MM.1S (cell line): Measurements from ENCODE around the gene MROH2A.
"Not testable (repeated sequence)": the region's sequence is repeated elsewhere in the genome, so short reads cannot be mapped to it uniquely, and the experiment has no call there.

ENCODE experiments used
- DNase-seq: peaks from one replicate; pipeline ENCODE4 v3.0.0-alpha.2; 2015
- H2AFZ ChIP-seq: fragments of 300-600 bp; sonication (generic); 2 replicates; pipeline ENCODE4 v1.6.0; 2016; ENCODE audit warnings: antibody characterized with exemption, low read length
- H3F3A ChIP-seq: fragments of 300-600 bp; sonication (generic); 2 replicates; pipeline ENCODE4 v1.6.1; 2016; ENCODE audit warnings: mild to moderate bottlenecking, antibody characterized with exemption, low read length, moderate library complexity, mixed read lengths; ENCODE audit not compliant: insufficient read depth
- H3K27ac ChIP-seq: fragments of 300-600 bp; sonication (generic); 2 replicates; pipeline ENCODE4 v1.5.1; 2016; ENCODE audit warnings: mild to moderate bottlenecking, low read length
- H3K27me3 ChIP-seq: fragments of 300-600 bp; sonication (generic); replicated peaks from 2 replicates; pipeline ENCODE4 v1.6.0; 2016; ENCODE audit warnings: low read length; ENCODE audit not compliant: insufficient read depth
- H3K36me3 ChIP-seq: fragments of 300-600 bp; sonication (generic); replicated peaks from 2 replicates; pipeline ENCODE4 v1.6.1; 2016; ENCODE audit warnings: mild to moderate bottlenecking, low read length, mixed read lengths; ENCODE audit not compliant: insufficient read depth
- H3K4me1 ChIP-seq: fragments of 300-600 bp; sonication (generic); 2 replicates; pipeline ENCODE4 v1.6.1; 2016; ENCODE audit warnings: low read length, mixed read lengths
- H3K4me2 ChIP-seq: fragments of 300-600 bp; sonication (generic); 2 replicates; pipeline ENCODE4 v1.6.0; 2016; ENCODE audit warnings: low read depth, low read length
- H3K4me3 ChIP-seq: fragments of 300-600 bp; sonication (generic); 2 replicates; pipeline ENCODE4 v1.5.1; 2016; ENCODE audit warnings: low read length, mixed read lengths
- H3K79me2 ChIP-seq: fragments of 300-600 bp; sonication (generic); 2 replicates; pipeline ENCODE4 v1.6.1; 2016; ENCODE audit warnings: mixed run types, low read length, mixed read lengths
- H3K9ac ChIP-seq: fragments of 300-600 bp; sonication (generic); 2 replicates; pipeline ENCODE4 v1.6.1; 2016; ENCODE audit warnings: low read length, mixed read lengths
- H3K9me2 ChIP-seq: fragments of 300-600 bp; sonication (generic); replicated peaks from 2 replicates; pipeline ENCODE4 v1.6.1; 2016; ENCODE audit warnings: mild to moderate bottlenecking, low read length, mixed read lengths; ENCODE audit not compliant: insufficient read depth
- H3K9me3 ChIP-seq: fragments of 300-600 bp; sonication (generic); replicated peaks from 2 replicates; pipeline ENCODE4 v1.6.1; 2016; ENCODE audit warnings: mild to moderate bottlenecking, low read length, mixed read lengths; ENCODE audit not compliant: insufficient read depth
- H4K20me1 ChIP-seq: fragments of 300-600 bp; sonication (generic); 2 replicates; pipeline ENCODE4 v1.6.1; 2016; ENCODE audit warnings: mild to moderate bottlenecking, low read length, moderate library complexity, mixed read lengths; ENCODE audit not compliant: insufficient read depth
- EZH2 ChIP-seq: fragments of 300-600 bp; sonication (generic); optimal IDR thresholded peaks from 2 replicates; pipeline ENCODE3; 2017; ENCODE audit warnings: low read depth, mild to moderate bottlenecking, antibody characterized with exemption, low read length, mixed read lengths
- EZH2phosphoT487 ChIP-seq: fragments of 300-600 bp; sonication (generic); IDR thresholded peaks from 2 replicates; pipeline ENCODE4 v1.6.1; 2018; ENCODE audit warnings: antibody characterized with exemption, low read length
- TF ChIP-seq, protein P1 (sequence below): fragments of 300-600 bp; sonication (generic); IDR thresholded peaks from 2 replicates; pipeline ENCODE4 v1.5.1; 2016; ENCODE audit warnings: antibody characterized with exemption, low read length, mixed read lengths

Gene MROH2A, protein sequence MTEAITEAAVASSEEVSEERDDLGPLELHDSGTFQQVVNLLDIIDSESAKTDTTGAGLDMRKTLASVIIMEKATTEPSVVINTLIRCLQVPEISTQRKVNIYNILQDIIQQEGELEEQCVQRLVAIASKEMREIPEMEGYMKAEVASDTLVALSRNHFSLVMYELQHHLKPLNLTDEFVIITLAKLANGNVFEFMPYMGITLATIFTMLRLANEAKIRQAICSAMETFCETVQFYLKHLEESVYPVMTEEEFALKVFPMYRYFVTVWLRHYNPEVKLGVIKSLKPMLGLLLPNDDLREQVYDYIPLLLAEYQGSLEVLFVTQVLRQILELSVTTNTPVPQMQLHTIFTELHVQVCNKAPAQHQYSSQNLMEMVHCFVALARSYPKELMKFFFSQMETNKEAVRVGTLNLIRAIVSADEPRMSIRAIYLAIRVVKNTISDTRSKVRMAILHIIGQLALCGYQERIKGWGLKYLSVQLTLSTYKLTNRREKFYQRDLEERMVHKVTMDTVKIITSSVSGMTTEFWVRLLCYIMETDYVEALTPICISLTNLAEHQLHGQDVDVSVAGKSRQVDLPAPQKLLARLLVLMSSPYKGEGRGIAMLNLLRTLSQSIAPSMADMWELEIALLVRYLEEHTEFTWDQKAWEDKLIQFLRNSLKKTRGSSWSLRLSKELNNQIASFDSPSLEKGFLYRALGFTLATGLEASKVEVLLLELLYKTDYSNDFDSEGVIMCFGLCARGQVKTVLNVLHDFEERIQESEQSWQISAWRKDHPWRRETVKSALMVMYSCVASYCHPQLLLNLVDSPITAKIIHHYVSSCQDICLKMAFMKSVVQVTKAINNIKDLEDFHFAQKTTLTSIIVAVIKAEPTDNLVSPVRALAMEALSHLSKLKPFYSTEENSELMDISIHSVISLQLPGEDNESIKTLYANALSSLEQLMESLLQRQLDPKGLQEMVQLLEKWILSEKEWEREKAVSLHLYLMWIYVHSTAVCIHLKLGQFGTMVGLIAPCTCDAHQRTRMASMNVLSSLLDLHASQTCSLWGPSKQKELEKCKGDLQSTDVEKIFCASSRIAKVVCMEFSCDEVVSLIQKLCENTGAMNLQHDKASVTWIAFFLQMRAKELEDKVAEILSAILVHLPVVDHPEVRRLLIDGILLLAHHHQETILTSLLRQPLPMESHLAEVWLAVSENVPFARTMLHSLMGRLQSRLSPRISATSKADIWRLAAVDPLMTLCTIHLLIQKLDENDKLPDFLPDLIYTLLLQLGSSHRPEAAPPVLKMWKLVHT (N-terminal part only)

DNA sequence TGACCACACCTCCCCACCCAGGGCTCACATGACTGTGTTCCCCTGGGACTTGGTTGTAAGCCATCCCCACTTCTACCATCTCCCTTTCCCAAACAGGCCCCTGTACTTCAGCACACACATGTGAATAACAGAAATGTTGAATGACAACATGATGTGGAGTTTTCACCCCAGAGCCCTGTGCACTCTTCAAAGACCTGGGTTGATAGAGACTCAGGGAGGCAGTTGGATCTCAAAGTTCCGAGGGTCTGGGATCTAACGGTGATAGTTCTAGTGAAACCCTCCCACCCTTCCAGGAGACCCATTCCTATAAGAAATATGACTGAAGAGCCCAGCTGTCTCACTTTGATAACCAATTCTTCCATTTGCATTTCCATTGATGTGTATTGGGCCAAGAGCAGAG is at the start of gene MROH2A:
Gene MROH2A, plus strand, starts transcription at position 301 of the 400 bp plus-strand sequence. CDS start 1,029 bp downstream, outside the sequence.
- no peaks in the 10 kb centered on the region for H4K20me1 ChIP-seq
- H3F3A ChIP-seq: no peaks in the 10 kb centered on the region
- no peak within 1 kb of the TSS for H3K27ac ChIP-seq
- no peaks in the 10 kb centered on the region for H3K9me2 ChIP-seq
- H3K4me2 ChIP-seq: no peak within 1 kb of the TSS
- no peaks in the 10 kb centered on the region for H3K36me3 ChIP-seq
- no peaks in the 10 kb centered on the region for H3K27me3 ChIP-seq
- no peaks in the 10 kb centered on the region for H3K79me2 ChIP-seq
- H3K9me3 ChIP-seq: no peaks in the 10 kb centered on the region
- no peak within 1 kb of the TSS for H3K4me3 ChIP-seq
- no peaks in the 10 kb centered on the region for H3K4me1 ChIP-seq
- no peak for DNase-seq
- no peak within 1 kb of the TSS for H3K9ac ChIP-seq
- no peak within 1 kb of the TSS for H2AFZ ChIP-seq
- TF ChIP-seq, protein P1, sequence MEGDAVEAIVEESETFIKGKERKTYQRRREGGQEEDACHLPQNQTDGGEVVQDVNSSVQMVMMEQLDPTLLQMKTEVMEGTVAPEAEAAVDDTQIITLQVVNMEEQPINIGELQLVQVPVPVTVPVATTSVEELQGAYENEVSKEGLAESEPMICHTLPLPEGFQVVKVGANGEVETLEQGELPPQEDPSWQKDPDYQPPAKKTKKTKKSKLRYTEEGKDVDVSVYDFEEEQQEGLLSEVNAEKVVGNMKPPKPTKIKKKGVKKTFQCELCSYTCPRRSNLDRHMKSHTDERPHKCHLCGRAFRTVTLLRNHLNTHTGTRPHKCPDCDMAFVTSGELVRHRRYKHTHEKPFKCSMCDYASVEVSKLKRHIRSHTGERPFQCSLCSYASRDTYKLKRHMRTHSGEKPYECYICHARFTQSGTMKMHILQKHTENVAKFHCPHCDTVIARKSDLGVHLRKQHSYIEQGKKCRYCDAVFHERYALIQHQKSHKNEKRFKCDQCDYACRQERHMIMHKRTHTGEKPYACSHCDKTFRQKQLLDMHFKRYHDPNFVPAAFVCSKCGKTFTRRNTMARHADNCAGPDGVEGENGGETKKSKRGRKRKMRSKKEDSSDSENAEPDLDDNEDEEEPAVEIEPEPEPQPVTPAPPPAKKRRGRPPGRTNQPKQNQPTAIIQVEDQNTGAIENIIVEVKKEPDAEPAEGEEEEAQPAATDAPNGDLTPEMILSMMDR: no peak
- TF ChIP-seq EZH2 (no peak), EZH2phosphoT487 (no peak)

DNA sequence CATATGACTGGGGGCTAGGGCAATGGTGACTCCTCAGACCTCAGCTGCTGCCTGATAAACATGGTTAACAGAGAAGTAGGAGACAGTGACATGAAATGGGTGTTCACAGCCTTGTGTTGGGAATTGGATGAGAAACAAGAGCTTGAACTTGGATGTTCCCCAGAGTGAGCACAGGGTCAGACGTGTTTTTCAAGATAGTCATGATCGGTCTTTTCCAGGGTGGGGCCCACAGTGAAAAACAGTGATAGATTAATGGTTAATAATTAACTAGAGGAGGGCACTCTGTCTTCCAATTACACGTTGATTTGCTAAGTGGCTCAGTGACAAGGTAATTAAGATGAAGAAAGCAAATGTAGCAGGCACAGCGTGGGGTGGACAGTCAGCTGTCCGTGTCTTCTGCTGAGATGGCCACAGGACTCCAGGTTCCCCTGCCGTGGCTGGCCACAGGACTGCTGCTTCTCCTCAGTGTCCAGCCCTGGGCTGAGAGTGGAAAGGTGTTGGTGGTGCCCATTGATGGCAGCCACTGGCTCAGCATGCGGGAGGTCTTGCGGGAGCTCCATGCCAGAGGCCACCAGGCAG is 49.3 kb upstream of the MROH2A start, which contains the start of gene UGT1A3:
Gene UGT1A3, plus strand, starts transcription at position 320 of the 579 bp plus-strand sequence. Its CDS starts 85 bp downstream, at position 405.
- Histone ChIP-seq H3K27ac (no peak within 1 kb of the TSS), H3K27me3 (no peaks in the 10 kb centered on the region), H3K4me2 (no peak within 1 kb of the TSS), H3K4me3 (no peak within 1 kb of the TSS), H4K20me1 (no peaks in the 10 kb centered on the region), H3K9me3 (no peaks in the 10 kb centered on the region), H2AFZ (no peak within 1 kb of the TSS), H3K9me2 (no peaks in the 10 kb centered on the region), H3K36me3 (no peaks in the 10 kb centered on the region), H3F3A (no peaks in the 10 kb centered on the region), H3K79me2 (no peaks in the 10 kb centered on the region), H3K4me1 (no peaks in the 10 kb centered on the region), H3K9ac (no peak within 1 kb of the TSS)
- TF ChIP-seq EZH2: no peak
- no peak for TF ChIP-seq EZH2phosphoT487
- TF ChIP-seq, protein P1: no peak
- no peak for DNase-seq

DNA sequence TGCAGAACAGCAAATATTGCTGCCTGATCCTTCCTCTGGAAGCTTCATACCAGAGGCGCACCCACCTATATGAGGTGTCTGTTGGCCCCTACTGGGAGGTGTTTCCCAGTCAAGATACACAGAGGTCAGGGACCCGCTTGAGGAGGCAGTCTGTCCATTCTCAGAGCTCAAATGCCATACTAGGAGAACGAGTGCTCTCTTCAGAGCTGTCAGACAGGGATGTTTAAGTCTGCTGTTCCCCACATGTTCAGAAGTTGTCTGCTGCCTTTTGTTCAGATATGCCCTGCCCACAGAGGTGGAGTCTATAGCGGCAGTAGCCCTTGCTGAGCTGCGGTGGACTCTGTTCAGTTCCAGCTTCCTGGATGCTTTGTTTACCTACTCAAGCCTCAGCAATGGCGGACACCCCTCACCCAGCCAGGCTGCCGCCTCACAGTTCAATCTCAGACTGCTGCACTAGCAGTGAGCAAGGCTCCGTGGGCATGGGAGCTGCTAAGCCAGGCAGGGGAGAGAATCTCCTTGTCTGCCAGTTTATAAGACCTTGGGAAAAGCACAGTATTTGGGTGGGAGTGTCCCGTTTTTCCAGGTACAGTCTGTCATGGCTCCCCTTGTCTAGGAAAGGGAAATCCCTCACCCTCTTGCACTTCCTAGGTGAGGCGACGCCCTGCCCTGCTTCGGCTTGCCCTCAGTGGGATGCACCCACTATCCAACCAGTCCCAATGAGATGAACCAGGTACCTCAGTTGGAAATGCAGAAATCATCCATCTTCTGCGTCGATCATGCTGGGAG is 41.1 kb upstream of the MROH2A start:
- not testable (repeated sequence) for DNase-seq, H2AFZ ChIP-seq, H3K79me2 ChIP-seq, H3K9me3 ChIP-seq, H3F3A ChIP-seq, H3K36me3 ChIP-seq, H3K4me1 ChIP-seq, H3K27me3 ChIP-seq, H4K20me1 ChIP-seq, H3K4me3 ChIP-seq, H3K9me2 ChIP-seq, H3K9ac ChIP-seq, H3K4me2 ChIP-seq, H3K27ac ChIP-seq
